Erythroblast (primary cell): ENCODE measurements around the gene C10orf90.

Experiments used
- GATA1 ChIP-seq: IDR thresholded peaks from 2 replicates; pipeline ENCODE4 v1.6.1; 2011; ENCODE audit warnings: low read depth, mild to moderate bottlenecking, control low read depth, low read length, moderate library complexity
- POLR2A ChIP-seq: IDR thresholded peaks from 2 replicates; pipeline ENCODE4 v1.6.1; 2011; ENCODE audit warnings: mild to moderate bottlenecking, low read length

- no peak for TF ChIP-seq POLR2A
- no peak for TF ChIP-seq GATA1
Observed at GRCh38 chr10:126387931-126388911, 282.3 kb downstream of the C10orf90 start, which contains the start of gene ADAM12.
